ENCODE measurements around the gene ACTN3.

DNA sequence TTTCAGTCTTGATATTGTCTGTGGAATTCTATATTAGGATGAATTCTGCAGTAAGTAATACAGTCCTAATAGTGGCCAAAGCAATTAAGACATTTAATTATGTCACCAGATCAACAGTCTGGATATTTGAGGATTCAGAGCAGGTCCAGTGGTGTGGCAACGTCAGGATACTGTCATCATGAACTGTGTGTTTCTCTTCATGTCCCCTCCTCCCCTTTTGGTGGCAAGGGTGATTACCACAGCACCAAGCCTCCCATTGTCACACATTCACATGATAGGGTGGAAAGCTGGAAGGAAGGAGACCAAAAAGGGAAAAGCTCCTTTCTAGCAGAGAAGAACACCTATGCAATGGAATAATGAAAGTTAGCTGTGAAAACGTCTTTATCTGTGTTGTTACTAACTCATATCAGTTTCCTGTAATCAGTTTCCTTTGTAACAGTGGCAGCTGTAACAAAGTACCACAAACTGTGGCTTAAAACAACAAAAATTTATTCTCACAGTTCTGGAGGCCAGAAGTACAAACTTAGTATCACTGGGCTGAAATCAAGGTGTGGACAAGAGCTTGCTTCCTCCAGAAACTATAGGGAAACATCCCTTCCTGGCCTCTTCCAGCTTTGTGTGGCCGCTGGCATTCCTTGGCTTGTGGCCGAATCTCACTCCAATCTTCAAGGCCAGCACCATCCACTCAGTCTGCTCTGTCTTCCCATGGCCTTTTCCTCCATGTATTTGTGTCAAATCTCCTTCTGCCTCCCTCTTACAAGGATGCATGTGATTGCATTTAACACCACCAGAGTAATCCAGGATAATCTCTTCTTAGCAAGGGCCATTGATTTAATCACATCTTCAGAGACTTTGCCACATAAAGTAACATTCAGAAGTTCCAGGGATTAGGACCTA, 63.3 kb downstream of the ACTN3 start:
- TF ChIP-seq CTCF (IDR thresholded peaks at IDR 0.05) (no peak), POLR2A (IDR thresholded peaks at IDR 0.05) (no peak), EP300 (IDR thresholded peaks at IDR 0.05) (no peak)

All from tibial nerve (tissue), 4 donors.